HG03103 (cell line): ENCODE measurements around the gene DUOXA1.

Source experiments
- ATAC-seq: cut with Tn5 transposase; IDR thresholded peaks from one replicate; pipeline ENCODE4 v1.9.1; 2021; ENCODE audit warnings: low read depth; ENCODE audit not compliant: unreplicated experiment

DUOXA1 gene

DNA sequence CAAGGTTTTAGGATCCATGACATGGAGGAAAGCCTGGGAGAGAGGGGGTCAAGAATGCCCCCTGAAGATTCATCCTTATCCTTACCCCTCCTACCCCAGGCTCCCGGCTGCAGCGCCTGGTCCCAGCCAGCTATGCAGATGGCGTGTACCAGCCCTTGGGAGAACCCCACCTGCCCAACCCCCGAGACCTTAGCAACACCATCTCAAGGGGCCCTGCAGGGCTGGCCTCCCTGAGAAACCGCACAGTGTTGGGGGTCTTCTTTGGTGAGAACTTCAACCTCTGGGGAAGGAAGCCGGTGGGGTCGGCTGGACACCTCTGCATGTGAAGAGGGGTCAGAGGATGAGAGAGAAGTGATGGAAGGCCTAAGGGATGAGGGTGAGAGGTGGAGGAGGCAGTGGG lies 4.4 kb upstream of the DUOXA1 start:
- ATAC-seq = no peak

DNA sequence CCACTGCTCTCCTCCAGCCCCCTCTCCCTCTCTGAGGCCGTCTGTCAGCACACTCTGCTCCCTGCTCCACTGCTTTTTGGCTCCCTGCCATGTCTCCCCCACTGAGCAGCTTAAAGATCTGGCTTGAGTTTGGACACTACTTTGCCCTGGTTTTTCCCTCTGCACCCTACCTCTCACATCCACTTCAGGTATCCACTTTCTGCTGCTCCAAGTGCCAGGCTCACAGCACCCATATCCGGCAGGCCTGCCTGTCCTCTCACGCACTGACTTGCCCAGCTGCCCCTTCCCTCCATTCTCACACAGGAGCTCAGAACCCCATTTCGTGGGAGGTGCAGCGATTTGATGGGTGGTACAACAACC lies 3.9 kb upstream of the DUOXA1 start:
- ATAC-seq = no peak

DNA sequence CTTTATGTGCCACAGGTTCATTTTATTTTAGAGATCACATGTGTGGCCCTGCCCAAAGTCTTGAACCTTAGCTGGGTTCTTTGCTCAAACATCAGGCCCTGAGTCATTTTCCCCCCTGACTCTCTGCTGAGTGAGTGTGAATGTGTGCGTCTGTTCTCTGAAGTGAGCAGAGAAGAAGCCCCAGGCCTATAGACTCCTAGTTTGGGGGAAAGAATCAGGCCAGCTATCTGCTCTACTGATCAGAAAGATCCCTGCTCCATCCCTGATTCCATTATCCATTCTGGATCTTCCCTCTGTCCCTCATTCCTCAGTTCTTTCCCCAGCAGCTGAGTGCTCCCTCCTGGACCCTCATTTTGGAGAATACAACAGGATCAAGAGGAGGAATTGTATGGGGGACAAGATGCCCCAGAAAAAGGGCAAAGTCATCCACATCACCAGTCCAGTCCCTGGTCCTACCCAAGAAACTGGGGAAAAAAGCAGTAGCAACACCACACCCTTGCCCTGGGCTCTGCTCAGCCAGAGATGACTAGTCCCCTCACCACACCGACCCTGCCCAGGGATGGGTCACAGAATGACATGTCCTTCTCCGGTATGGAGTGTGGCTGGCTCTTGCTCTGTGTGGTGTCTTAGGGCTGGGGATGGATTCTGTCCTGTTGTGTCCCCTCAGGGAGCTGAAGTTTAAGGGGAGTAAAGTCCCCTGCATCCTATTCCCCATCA lies 3.3 kb upstream of the DUOXA1 start:
- no peak for ATAC-seq

- ATAC-seq = no peak
Measured at GRCh38 chr15:45131510-45131909, 1.8 kb upstream of the DUOXA1 start.

- ATAC-seq = no peak
Measured at GRCh38 chr15:45130291-45131000, 767 bp upstream of the DUOXA1 start.

GRCh38 chr15:45128971-45129639 lies 574 bp downstream of the DUOXA1 start:
- ATAC-seq = no peak

- ATAC-seq = no peak
Measured at GRCh38 chr15:45126535-45127158, 3.0 kb downstream of the DUOXA1 start.

DNA sequence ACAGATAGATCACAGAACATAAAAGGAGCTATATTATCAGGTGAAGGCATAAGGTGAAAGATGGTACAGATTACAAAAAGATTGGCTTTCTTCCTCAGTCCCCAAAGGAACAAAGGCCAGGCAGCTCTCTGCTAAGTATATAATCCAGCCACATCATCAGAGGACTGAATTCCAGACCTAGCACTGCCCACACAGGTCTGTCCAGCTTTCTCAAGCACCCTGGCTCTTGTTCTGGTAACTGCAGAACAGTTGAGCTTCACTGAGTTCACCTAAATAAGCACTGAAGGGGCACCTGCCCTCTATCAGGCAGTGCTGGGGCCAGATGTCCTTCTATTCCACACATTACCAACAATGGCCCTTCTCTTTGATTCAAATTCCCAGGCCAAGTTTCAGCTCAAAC lies 6.3 kb downstream of the DUOXA1 start:
- ATAC-seq = no peak

DNA sequence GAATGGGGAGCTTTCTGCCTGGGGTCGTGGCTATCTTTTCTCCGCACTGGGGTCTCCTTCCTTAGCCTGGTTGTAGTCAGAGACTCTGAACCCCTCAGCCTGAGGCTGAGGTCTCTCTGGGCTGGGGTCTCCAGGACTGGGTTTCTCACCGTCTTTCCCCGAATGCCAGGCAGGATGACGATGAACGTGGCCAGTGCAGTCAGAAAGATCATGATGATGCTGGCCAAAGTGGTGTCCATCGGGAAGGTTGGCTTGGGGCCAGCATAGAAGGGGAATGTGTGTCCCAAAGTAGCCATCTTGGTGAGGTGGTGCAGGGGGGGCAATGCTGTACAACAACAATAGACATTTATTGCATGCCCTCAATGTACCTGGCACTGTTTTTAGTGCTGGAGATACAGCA lies 7.0 kb downstream of the DUOXA1 start:
- no peak for ATAC-seq

GRCh38 chr15:45121706-45122417 lies 7.8 kb downstream of the DUOXA1 start:
- no peak for ATAC-seq

DNA sequence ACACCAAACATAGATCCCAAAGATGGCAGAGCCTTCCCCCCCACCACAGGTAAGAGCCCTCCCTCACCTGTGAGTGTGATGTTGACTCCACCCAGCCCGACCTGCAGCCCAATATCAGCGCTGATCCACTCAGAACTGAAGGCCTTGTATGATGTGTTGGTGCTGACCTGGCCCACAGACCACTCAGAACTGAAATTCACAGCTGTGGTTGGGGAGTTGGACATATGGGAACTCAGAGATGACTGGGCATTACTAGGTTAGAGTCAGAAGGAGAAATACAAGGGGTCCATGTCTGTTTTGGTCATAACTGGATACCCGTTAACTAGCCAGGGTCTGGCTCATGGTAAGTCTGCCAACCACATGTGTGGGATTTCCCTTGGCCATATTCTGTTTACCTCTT lies 8.7 kb downstream of the DUOXA1 start:
- no peak for ATAC-seq

- ATAC-seq = no peak
Measured at GRCh38 chr15:45120081-45120972, 9.4 kb downstream of the DUOXA1 start.

GRCh38 chr15:45118996-45119395 lies 10.7 kb downstream of the DUOXA1 start:
- ATAC-seq = no peak

DNA sequence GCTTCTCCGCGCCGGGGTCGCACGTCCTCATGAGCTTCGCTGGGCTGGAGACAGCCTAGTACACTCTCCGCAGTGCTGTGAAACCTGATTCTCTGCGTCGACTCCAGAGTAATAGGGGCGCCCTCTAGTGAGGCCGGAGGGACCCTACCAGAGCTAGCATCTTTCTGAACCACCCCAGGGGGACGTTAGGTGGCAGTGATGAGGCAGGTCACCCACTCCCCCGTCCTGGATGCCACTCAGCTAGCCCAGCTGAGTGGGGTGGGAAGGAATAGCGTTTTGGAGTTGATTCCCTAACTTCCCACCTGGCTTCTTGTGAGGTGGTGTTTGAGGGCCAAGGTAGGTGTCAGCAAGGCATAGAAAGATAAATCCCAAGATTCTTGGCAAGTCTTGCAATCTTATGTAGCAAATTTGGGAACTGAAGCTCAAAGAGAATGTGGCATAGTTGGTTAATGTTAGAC lies 11.5 kb downstream of the DUOXA1 start:
- ATAC-seq = peak; percentile 74

GRCh38 chr15:45117308-45118130 lies 12.2 kb downstream of the DUOXA1 start:
- no peak for ATAC-seq

DNA sequence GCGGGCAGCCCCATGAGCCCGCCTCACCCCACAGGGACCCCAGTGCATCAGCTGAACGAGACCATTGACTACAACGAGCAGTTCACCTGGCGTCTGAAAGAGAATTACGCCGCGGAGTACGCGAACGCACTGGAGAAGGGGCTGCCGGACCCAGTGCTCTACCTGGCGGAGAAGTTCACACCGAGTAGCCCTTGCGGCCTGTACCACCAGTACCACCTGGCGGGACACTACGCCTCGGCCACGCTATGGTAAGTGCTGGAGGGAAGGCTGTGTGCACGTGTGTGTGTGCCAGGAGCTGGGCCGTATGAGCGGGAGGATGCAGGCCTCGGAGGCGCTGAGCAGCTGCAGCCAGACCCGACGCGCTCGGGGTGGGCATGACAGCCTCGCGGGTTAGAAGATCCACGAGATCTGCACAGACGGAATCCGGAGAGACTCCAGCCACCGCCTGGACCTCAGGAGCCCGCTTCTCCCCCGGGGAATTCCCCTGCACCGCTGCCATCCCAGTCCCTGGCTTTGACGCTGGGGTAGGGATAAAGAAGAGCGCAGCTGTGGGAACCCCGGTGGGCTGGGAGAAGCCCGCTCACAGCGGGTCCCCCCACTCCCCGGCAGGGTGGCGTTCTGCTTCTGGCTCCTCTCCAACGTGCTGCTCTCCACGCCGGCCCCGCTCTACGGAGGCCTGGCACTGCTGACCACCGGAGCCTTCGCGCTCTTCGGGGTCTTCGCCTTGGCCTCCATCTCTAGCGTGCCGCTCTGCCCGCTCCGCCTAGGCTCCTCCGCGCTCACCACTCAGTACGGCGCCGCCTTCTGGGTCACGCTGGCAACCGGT lies 13.0 kb downstream of the DUOXA1 start:
- ATAC-seq = no peak

DNA sequence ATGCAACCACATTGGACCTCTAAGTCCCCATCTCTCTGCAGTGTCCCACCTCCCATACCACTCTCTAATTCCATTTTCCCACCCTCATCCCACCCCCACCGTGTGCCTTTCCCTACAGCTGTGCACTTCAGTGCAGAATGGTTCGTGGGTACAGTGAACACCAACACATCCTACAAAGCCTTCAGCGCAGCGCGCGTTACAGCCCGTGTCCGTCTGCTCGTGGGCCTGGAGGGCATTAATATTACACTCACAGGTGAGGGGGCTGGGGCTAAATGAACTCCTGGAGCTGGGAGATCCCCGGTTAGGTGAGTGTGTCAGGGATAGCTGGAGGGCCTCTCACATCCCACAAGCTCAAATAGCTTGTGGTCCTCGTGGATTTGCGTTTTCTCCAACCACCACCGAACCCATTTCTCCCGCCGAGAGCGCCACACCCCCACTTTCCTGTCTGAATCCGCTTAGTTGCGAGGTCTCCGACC lies 13.6 kb downstream of the DUOXA1 start:
- no peak for ATAC-seq

DNA sequence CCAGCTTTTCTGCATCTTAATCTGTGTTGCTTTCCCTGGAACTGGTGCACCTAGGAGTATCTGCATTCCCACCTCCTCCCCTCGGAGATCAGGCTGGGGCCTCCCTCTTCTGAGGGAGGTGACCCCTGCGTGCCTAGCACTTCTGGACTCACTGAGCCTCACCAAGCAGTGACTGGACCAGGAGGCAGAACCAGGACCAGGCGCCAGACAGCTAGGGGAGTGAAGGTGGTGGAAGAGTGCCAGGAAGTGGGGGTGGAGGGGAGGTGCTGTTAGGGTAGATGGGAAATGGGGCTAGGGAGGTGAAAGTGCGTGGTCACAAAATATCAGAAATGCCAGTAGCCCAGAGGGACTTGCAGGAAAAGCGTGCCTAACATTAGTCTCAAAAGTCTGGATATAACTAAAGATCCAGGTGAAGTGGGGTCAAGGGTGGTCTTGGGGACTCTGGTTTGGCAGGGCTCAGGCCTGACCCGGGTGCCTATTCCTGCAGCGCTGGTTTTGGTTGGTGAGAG lies 14.3 kb downstream of the DUOXA1 start:
- ATAC-seq = no peak
